Measurements from ENCODE around the gene PTPRN2. TPM values are rescaled to one million over a fixed set of nuclear protein-coding genes. Genes with fewer than 3 reads are reported as not detected.

PTPRN2 gene
- polyA plus RNA-seq, 2 donors: 0.37 to 0.40 TPM

DNA sequence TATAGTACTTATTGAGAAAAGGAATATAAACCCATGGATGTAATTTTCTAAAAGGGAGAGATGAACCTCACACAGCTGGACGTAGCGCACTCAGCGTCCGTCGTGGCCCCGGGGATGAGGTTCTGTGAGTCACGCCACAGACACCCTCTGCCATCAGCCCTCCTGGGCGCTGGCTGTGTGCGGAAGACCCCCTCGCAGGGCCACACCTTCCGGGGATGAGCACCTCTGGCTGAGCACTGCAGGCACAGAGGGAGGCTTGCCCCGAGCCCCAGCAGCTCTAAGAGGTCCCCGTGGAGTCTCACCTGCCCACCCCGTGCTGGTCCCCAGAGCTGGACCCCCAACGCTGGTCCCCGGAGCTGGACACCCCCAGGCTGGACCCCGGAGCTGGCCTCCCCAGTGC lies 215.8 kb downstream of the PTPRN2 start:
- no peaks in the 10 kb centered on the region for H3K27me3 ChIP-seq (ENCODE audit: control insufficient read depth in 1 of 2, insufficient read depth in 2 of 2, low read length in 2 of 2)
- peaks cover 0 to 2% of the 10 kb centered on the region in 2 donors for H3K4me1 ChIP-seq (ENCODE audit: control insufficient read depth in 2 of 2, insufficient read depth in 2 of 2, low read length in 1 of 2)
- WGBS, 2 donors: 81 to 84% methylated on average over 17 of the region's 17 CpGs
- H3K27ac ChIP-seq (ENCODE audit: low read depth in 2 of 2, low read length in 1 of 2): no peak overlapping the region
- no peaks in the 10 kb centered on the region for H3K9me3 ChIP-seq (ENCODE audit: control insufficient read depth in 2 of 2, insufficient read depth in 1 of 2, low read depth in 1 of 2, low read length in 1 of 2)
- no peaks in the 10 kb centered on the region for H3K36me3 ChIP-seq (ENCODE audit: control insufficient read depth in 2 of 2, insufficient read depth in 2 of 2, low read length in 1 of 2)
- no peak overlapping the region for H3K4me3 ChIP-seq (ENCODE audit: low read depth in 1 of 2, low read length in 2 of 2)

GRCh38 chr7:158369866-158370265 lies 217.8 kb downstream of the PTPRN2 start:
- Histone ChIP-seq H3K4me1 (ENCODE audit: control insufficient read depth in 2 of 2, insufficient read depth in 2 of 2, low read length in 1 of 2) (no peaks in the 10 kb centered on the region), H3K36me3 (ENCODE audit: control insufficient read depth in 2 of 2, insufficient read depth in 2 of 2, low read length in 1 of 2) (no peaks in the 10 kb centered on the region), H3K9me3 (ENCODE audit: control insufficient read depth in 2 of 2, insufficient read depth in 1 of 2, low read depth in 1 of 2, low read length in 1 of 2) (peaks cover 0 to 3% of the 10 kb centered on the region in 2 donors), H3K4me3 (ENCODE audit: low read depth in 1 of 2, low read length in 2 of 2) (no peak overlapping the region), H3K27me3 (ENCODE audit: control insufficient read depth in 1 of 2, insufficient read depth in 2 of 2, low read length in 2 of 2) (no peaks in the 10 kb centered on the region), H3K27ac (ENCODE audit: low read depth in 2 of 2, low read length in 1 of 2) (no peak overlapping the region)
- 87 to 91% methylated on average over 16 of the region's 16 CpGs for WGBS, 2 donors

- no peak overlapping the region for H3K27ac ChIP-seq (ENCODE audit: low read depth in 2 of 2, low read length in 1 of 2)
- no peaks in the 10 kb centered on the region for H3K36me3 ChIP-seq (ENCODE audit: control insufficient read depth in 2 of 2, insufficient read depth in 2 of 2, low read length in 1 of 2)
- H3K4me3 ChIP-seq (ENCODE audit: low read depth in 1 of 2, low read length in 2 of 2): no peak overlapping the region
- no peaks in the 10 kb centered on the region for H3K4me1 ChIP-seq (ENCODE audit: control insufficient read depth in 2 of 2, insufficient read depth in 2 of 2, low read length in 1 of 2)
- peaks cover 0 to 3% of the 10 kb centered on the region in 2 donors for H3K9me3 ChIP-seq (ENCODE audit: control insufficient read depth in 2 of 2, insufficient read depth in 1 of 2, low read depth in 1 of 2, low read length in 1 of 2)
- no peaks in the 10 kb centered on the region for H3K27me3 ChIP-seq (ENCODE audit: control insufficient read depth in 1 of 2, insufficient read depth in 2 of 2, low read length in 2 of 2)
- 88 to 89% methylated on average over 6 of the region's 6 CpGs for WGBS, 2 donors
Measured at GRCh38 chr7:158369290-158369689, 218.3 kb downstream of the PTPRN2 start.

GRCh38 chr7:158368449-158368848 lies 219.2 kb downstream of the PTPRN2 start:
- H3K9me3 ChIP-seq (ENCODE audit: control insufficient read depth in 2 of 2, insufficient read depth in 1 of 2, low read depth in 1 of 2, low read length in 1 of 2): peaks cover 0 to 4% of the 10 kb centered on the region in 2 donors
- no peaks in the 10 kb centered on the region for H3K4me1 ChIP-seq (ENCODE audit: control insufficient read depth in 2 of 2, insufficient read depth in 2 of 2, low read length in 1 of 2)
- no peak overlapping the region for H3K4me3 ChIP-seq (ENCODE audit: low read depth in 1 of 2, low read length in 2 of 2)
- WGBS, 2 donors: 60 to 67% methylated on average over 7 of the region's 7 CpGs
- H3K36me3 ChIP-seq (ENCODE audit: control insufficient read depth in 2 of 2, insufficient read depth in 2 of 2, low read length in 1 of 2): no peaks in the 10 kb centered on the region
- H3K27ac ChIP-seq (ENCODE audit: low read depth in 2 of 2, low read length in 1 of 2): no peak overlapping the region
- no peaks in the 10 kb centered on the region for H3K27me3 ChIP-seq (ENCODE audit: control insufficient read depth in 1 of 2, insufficient read depth in 2 of 2, low read length in 2 of 2)

DNA sequence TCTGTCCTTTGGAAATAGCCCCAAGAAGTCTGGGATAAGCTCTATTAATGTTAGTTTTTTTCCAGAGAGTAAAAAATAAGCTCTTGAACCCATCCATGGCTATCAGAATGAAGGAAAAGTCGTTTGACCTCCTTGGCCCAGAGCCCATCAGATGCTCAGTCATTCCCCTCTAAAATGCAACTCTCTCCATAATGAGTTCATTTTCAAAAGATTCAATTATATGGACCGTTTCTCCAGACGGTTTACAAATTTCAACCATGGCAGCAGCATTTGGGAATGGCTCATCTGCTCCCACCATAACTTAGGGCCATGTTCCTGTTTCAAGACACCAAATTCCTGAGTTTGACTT lies 220.0 kb downstream of the PTPRN2 start:
- no peak overlapping the region for H3K4me3 ChIP-seq (ENCODE audit: low read depth in 1 of 2, low read length in 2 of 2)
- H3K36me3 ChIP-seq (ENCODE audit: control insufficient read depth in 2 of 2, insufficient read depth in 2 of 2, low read length in 1 of 2): no peaks in the 10 kb centered on the region
- H3K4me1 ChIP-seq (ENCODE audit: control insufficient read depth in 2 of 2, insufficient read depth in 2 of 2, low read length in 1 of 2): no peaks in the 10 kb centered on the region
- H3K27ac ChIP-seq (ENCODE audit: low read depth in 2 of 2, low read length in 1 of 2): no peak overlapping the region
- H3K27me3 ChIP-seq (ENCODE audit: control insufficient read depth in 1 of 2, insufficient read depth in 2 of 2, low read length in 2 of 2): no peaks in the 10 kb centered on the region
- WGBS, 2 donors: 62 to 63% methylated on average over 3 of the region's 3 CpGs
- peaks cover 0 to 6% of the 10 kb centered on the region in 2 donors for H3K9me3 ChIP-seq (ENCODE audit: control insufficient read depth in 2 of 2, insufficient read depth in 1 of 2, low read depth in 1 of 2, low read length in 1 of 2)

DNA sequence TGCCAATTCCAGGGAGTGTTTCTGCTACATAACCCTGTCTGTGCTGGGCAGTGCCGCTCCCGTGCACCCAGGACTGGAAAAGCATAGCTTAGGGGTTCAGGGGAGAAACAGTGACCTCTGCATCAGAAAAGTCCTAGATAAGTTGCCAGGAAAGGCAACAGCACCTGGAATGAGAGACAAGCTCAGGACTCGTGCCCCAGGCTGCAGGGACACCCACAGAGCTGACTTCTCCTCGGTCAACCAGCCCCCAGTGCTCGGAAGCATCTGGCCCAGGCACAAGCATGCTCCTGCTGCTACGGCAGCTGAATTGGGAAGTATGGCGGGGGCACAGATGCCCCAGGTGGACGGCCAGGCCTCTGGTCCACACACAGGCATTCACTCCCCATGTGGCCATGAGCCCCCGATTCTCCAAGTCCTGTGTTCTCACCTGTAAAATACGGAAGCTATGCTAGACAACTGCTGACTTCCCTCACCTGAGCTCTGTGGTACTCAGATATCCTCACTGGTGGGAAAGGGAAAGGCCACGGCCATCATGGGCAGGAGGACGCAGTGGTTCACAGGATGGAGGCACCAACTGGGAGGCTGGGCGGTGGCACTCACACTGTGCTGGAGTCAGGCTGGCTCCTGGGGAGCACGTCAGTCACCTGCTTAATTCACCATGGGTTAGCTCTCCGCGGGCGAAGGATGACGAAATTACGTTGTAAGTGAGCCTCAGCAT lies 220.5 kb downstream of the PTPRN2 start:
- Histone ChIP-seq H3K36me3 (ENCODE audit: control insufficient read depth in 2 of 2, insufficient read depth in 2 of 2, low read length in 1 of 2) (no peaks in the 10 kb centered on the region), H3K9me3 (ENCODE audit: control insufficient read depth in 2 of 2, insufficient read depth in 1 of 2, low read depth in 1 of 2, low read length in 1 of 2) (peaks cover 0 to 6% of the 10 kb centered on the region in 2 donors), H3K27ac (ENCODE audit: low read depth in 2 of 2, low read length in 1 of 2) (no peak overlapping the region), H3K4me1 (ENCODE audit: control insufficient read depth in 2 of 2, insufficient read depth in 2 of 2, low read length in 1 of 2) (no peaks in the 10 kb centered on the region), H3K4me3 (ENCODE audit: low read depth in 1 of 2, low read length in 2 of 2) (no peak overlapping the region), H3K27me3 (ENCODE audit: control insufficient read depth in 1 of 2, insufficient read depth in 2 of 2, low read length in 2 of 2) (no peaks in the 10 kb centered on the region)
- WGBS, 2 donors: 78 to 79% methylated on average over 19 of the region's 19 CpGs

DNA sequence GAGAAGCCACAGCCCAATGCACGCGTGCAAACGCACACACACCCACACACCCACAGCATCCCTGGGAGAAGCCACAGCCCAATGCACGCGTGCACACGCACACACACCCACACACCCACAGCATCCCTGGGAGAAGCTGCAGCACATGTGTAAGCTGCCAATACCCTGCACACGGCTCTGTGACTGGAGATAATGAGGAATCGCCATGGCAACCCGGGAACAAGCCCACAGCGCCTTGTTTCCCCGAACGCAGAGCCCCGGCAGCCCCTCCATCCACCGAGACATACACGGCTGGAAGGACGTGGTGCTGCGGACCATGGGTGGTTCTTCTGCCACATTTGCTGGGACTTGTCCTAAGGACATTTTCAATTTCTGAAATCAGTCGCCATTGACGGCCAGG lies 221.3 kb downstream of the PTPRN2 start:
- Histone ChIP-seq H3K27ac (ENCODE audit: low read depth in 2 of 2, low read length in 1 of 2) (no peak overlapping the region), H3K4me3 (ENCODE audit: low read depth in 1 of 2, low read length in 2 of 2) (no peak overlapping the region), H3K4me1 (ENCODE audit: control insufficient read depth in 2 of 2, insufficient read depth in 2 of 2, low read length in 1 of 2) (no peaks in the 10 kb centered on the region), H3K36me3 (ENCODE audit: control insufficient read depth in 2 of 2, insufficient read depth in 2 of 2, low read length in 1 of 2) (no peaks in the 10 kb centered on the region), H3K9me3 (ENCODE audit: control insufficient read depth in 2 of 2, insufficient read depth in 1 of 2, low read depth in 1 of 2, low read length in 1 of 2) (peaks cover 0 to 6% of the 10 kb centered on the region in 2 donors), H3K27me3 (ENCODE audit: control insufficient read depth in 1 of 2, insufficient read depth in 2 of 2, low read length in 2 of 2) (no peaks in the 10 kb centered on the region)
- WGBS, 2 donors: 57 to 68% methylated on average over 19 of the region's 19 CpGs

- Histone ChIP-seq H3K4me1 (ENCODE audit: control insufficient read depth in 2 of 2, insufficient read depth in 2 of 2, low read length in 1 of 2) (no peaks in the 10 kb centered on the region), H3K36me3 (ENCODE audit: control insufficient read depth in 2 of 2, insufficient read depth in 2 of 2, low read length in 1 of 2) (no peaks in the 10 kb centered on the region), H3K27me3 (ENCODE audit: control insufficient read depth in 1 of 2, insufficient read depth in 2 of 2, low read length in 2 of 2) (no peaks in the 10 kb centered on the region), H3K27ac (ENCODE audit: low read depth in 2 of 2, low read length in 1 of 2) (no peak overlapping the region), H3K9me3 (ENCODE audit: control insufficient read depth in 2 of 2, insufficient read depth in 1 of 2, low read depth in 1 of 2, low read length in 1 of 2) (peaks cover 2 to 6% of the 10 kb centered on the region in 2 donors), H3K4me3 (ENCODE audit: low read depth in 1 of 2, low read length in 2 of 2) (no peak overlapping the region)
- WGBS, 2 donors: 66 to 71% methylated on average over 14 of the region's 14 CpGs
Measured at GRCh38 chr7:158365267-158365666, 222.4 kb downstream of the PTPRN2 start.

- Histone ChIP-seq H3K36me3 (ENCODE audit: control insufficient read depth in 2 of 2, insufficient read depth in 2 of 2, low read length in 1 of 2) (no peaks in the 10 kb centered on the region), H3K9me3 (ENCODE audit: control insufficient read depth in 2 of 2, insufficient read depth in 1 of 2, low read depth in 1 of 2, low read length in 1 of 2) (peaks cover 2 to 6% of the 10 kb centered on the region in 2 donors)
- WGBS, 2 donors: 80 to 82% methylated on average over 8 of the region's 8 CpGs
Measured at GRCh38 chr7:158364451-158364850, 223.2 kb downstream of the PTPRN2 start.

More at GRCh38 chr7:158364451-158364850, 223.2 kb downstream of the PTPRN2 start:
- no peaks in the 10 kb centered on the region for H3K27me3 ChIP-seq (ENCODE audit: control insufficient read depth in 1 of 2, insufficient read depth in 2 of 2, low read length in 2 of 2)
- no peak overlapping the region for H3K27ac ChIP-seq (ENCODE audit: low read depth in 2 of 2, low read length in 1 of 2)
- no peak overlapping the region for H3K4me3 ChIP-seq (ENCODE audit: low read depth in 1 of 2, low read length in 2 of 2)
- no peaks in the 10 kb centered on the region for H3K4me1 ChIP-seq (ENCODE audit: control insufficient read depth in 2 of 2, insufficient read depth in 2 of 2, low read length in 1 of 2)
